ENCODE data around the gene TFCP2.
"Not testable (repeated sequence)": the region's sequence is repeated elsewhere in the genome, so short reads cannot be mapped to it uniquely, and the experiment has no call there.

Gene TFCP2

GRCh38 chr12:51085757-51086156, 87.2 kb downstream of the TFCP2 start:
- Histone ChIP-seq H3K4me3 (replicated peaks; ENCODE audit: low read depth, low read length) (no peak overlapping the region), H3K36me3 (ENCODE audit: control insufficient read depth, insufficient read depth, low read length) (peaks cover 4% of the 10 kb centered on the region; the same call in 1 of the 2 replicates), H3K27me3 (replicated peaks; ENCODE audit: control insufficient read depth, insufficient read depth, low read length) (no peaks in the 10 kb centered on the region)
- TF ChIP-seq CTCF (IDR thresholded peaks at IDR 0.05; ENCODE audit: insufficient read depth, low read length, poor library complexity, severe bottlenecking) = no peak
- DNase-seq (ENCODE audit: extremely low read depth, insufficient read length) = no peak

- peak; percentile 14 for TF ChIP-seq CTCF (IDR thresholded peaks at IDR 0.05; ENCODE audit: insufficient read depth, low read length, poor library complexity, severe bottlenecking)
- peak within 1 kb of the TSS; percentile 75 for H3K4me3 ChIP-seq (replicated peaks; ENCODE audit: low read depth, low read length)
These were observed 89.7 kb downstream of the TFCP2 start, which contains the start of gene CSRNP2 for GRCh38 chr12:51083126-51083833. TSS of gene CSRNP2 (minus strand) at chr12:51083596. CDS start at chr12:51076561, 7,035 bp downstream.

GRCh38 chr12:51082561-51083125, 90.3 kb downstream of the TFCP2 start:
- no peaks in the 10 kb centered on the region for H3K36me3 ChIP-seq (ENCODE audit: control insufficient read depth, insufficient read depth, low read length)
- no peaks in the 10 kb centered on the region for H3K27me3 ChIP-seq (replicated peaks; ENCODE audit: control insufficient read depth, insufficient read depth, low read length)
- DNase-seq (ENCODE audit: extremely low read depth, insufficient read length) = no peak
- no peak for TF ChIP-seq CTCF (IDR thresholded peaks at IDR 0.05; ENCODE audit: insufficient read depth, low read length, poor library complexity, severe bottlenecking)
- H3K4me3 ChIP-seq (replicated peaks; ENCODE audit: low read depth, low read length) = peak overlapping the region; percentile 75

More at GRCh38 chr12:51083126-51083833, 89.7 kb downstream of the TFCP2 start, which contains the start of gene CSRNP2:
- H3K36me3 ChIP-seq (ENCODE audit: control insufficient read depth, insufficient read depth, low read length) = no peaks in the 10 kb centered on the region
- DNase-seq (ENCODE audit: extremely low read depth, insufficient read length) = peak; percentile 94
- H3K27me3 ChIP-seq (replicated peaks; ENCODE audit: control insufficient read depth, insufficient read depth, low read length) = no peaks in the 10 kb centered on the region

GRCh38 chr12:51081421-51081820, 91.5 kb downstream of the TFCP2 start:
- Histone ChIP-seq H3K4me3 (replicated peaks; ENCODE audit: low read depth, low read length) (no peak overlapping the region), H3K27me3 (replicated peaks; ENCODE audit: control insufficient read depth, insufficient read depth, low read length) (no peaks in the 10 kb centered on the region), H3K36me3 (ENCODE audit: control insufficient read depth, insufficient read depth, low read length) (no peaks in the 10 kb centered on the region)
- DNase-seq (ENCODE audit: extremely low read depth, insufficient read length) = no peak
- no peak for TF ChIP-seq CTCF (IDR thresholded peaks at IDR 0.05; ENCODE audit: insufficient read depth, low read length, poor library complexity, severe bottlenecking)

- Histone ChIP-seq H3K36me3 (ENCODE audit: control insufficient read depth, insufficient read depth, low read length) (no peaks in the 10 kb centered on the region), H3K27me3 (replicated peaks; ENCODE audit: control insufficient read depth, insufficient read depth, low read length) (no peaks in the 10 kb centered on the region), H3K4me3 (replicated peaks; ENCODE audit: low read depth, low read length) (no peak overlapping the region)
- no peak for TF ChIP-seq CTCF (IDR thresholded peaks at IDR 0.05; ENCODE audit: insufficient read depth, low read length, poor library complexity, severe bottlenecking)
- no peak for DNase-seq (ENCODE audit: extremely low read depth, insufficient read length)
These were observed 92.8 kb downstream of the TFCP2 start for GRCh38 chr12:51080136-51080535.

- DNase-seq (ENCODE audit: extremely low read depth, insufficient read length); H3K36me3 ChIP-seq (ENCODE audit: control insufficient read depth, insufficient read depth, low read length); H3K27me3 ChIP-seq (replicated peaks; ENCODE audit: control insufficient read depth, insufficient read depth, low read length); H3K4me3 ChIP-seq (replicated peaks; ENCODE audit: low read depth, low read length): not testable (repeated sequence)
These were observed 94.1 kb downstream of the TFCP2 start for GRCh38 chr12:51078866-51079265.

GRCh38 chr12:51078346-51078745, 94.6 kb downstream of the TFCP2 start:
- not testable (repeated sequence) for H3K27me3 ChIP-seq (replicated peaks; ENCODE audit: control insufficient read depth, insufficient read depth, low read length); H3K4me3 ChIP-seq (replicated peaks; ENCODE audit: low read depth, low read length); H3K36me3 ChIP-seq (ENCODE audit: control insufficient read depth, insufficient read depth, low read length); DNase-seq (ENCODE audit: extremely low read depth, insufficient read length)
